H1 (cell line): ENCODE results near the gene LEKR1. TPM values are rescaled to one million over a fixed set of nuclear protein-coding genes. Genes with fewer than 3 reads are reported as not detected.

Experiments used
- JUND ChIP-seq: IDR thresholded peaks from 2 replicates; pipeline ENCODE4 v1.6.1; 2011; ENCODE audit warnings: mild to moderate bottlenecking, improper control_type of control experiment, low read length
- KDM5A ChIP-seq: fragments of 200-600 bp; IDR thresholded peaks from 2 replicates; pipeline ENCODE4 v1.7.1; 2012; ENCODE audit warnings: mild to moderate bottlenecking, low read length, inconsistent platforms, mixed read lengths
- polyA plus RNA-seq, 7 experiments: library from polyadenylated mRNA; depleted of rRNA in 3 of 7; stranded (reverse) in 5 of 7; unstranded in 2 of 7; fragments of >200 nt in 5 of 7; fragments of 200-250 nt in 2 of 7; gene quantifications; 1 replicate in 5 of 7; 2 replicates in 1 of 7; 4 replicates in 1 of 7; pipeline versions ENCODE4 v1.2.1 to v1.2.3, GENCODE V29; 2011 to 2013; ENCODE audit warnings: missing spikeins in 2 of 7, mixed read lengths in 2 of 7
- total RNA-seq: library from RNA; stranded (reverse); fragmentation: NEBNext Ultra II Directional; extraction: Animal tissue kit (Norgen Biotek cat#: 25700); gene quantifications from 2 replicates; pipeline ENCODE4 v1.2.1, GENCODE V29; 2021
- TF ChIP-seq, protein P1 (sequence below): fragments of 300-600 bp; sonication (generic); IDR thresholded peaks from 2 replicates; pipeline ENCODE4 v1.7.1; 2012; ENCODE audit warnings: low read length, moderate library complexity, mild to moderate bottlenecking, inconsistent platforms; ENCODE audit not compliant: insufficient replicate concordance

The LEKR1 gene
- total and polyA plus RNA-seq, 2 of the 8 experiments (the other 6 are each of a cell fraction or from before 2014, with no cell fraction given), result 0.08 TPM; not detected in 1

DNA sequence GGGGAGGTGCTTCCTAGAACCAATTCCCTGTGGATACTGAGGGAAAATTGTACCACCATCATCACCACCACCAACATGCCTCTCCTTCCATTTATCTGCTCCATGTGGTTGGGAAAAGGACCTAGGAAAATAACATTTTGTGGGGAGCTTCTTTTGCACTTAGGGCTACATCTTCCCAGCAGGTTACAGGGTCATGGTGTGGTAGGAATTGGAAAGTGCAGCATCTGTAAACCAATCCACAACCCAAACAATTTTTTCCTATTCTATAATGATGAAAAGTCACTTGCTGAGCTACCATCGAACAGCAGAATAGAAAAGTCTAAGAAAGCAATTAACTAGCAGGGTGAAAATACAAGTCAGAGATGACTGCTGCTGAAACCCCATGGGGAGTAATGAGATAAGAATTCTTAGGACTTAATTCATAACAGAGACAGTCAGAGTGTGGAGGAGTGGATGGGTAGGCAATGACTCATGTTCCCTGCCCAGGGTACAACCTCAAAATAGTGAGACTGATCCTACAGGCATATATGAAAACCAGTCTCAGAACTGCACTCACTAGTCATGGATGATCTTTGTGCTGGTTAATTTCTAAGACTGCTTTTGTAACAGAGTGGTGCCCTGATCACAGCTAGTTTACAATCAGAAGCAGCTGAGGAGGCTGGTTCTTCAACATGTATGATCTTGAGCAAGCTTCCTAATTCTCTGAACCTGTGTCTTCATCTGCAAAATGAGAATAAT lies 38.1 kb upstream of the LEKR1 start (continued):
- TF ChIP-seq, protein P1, sequence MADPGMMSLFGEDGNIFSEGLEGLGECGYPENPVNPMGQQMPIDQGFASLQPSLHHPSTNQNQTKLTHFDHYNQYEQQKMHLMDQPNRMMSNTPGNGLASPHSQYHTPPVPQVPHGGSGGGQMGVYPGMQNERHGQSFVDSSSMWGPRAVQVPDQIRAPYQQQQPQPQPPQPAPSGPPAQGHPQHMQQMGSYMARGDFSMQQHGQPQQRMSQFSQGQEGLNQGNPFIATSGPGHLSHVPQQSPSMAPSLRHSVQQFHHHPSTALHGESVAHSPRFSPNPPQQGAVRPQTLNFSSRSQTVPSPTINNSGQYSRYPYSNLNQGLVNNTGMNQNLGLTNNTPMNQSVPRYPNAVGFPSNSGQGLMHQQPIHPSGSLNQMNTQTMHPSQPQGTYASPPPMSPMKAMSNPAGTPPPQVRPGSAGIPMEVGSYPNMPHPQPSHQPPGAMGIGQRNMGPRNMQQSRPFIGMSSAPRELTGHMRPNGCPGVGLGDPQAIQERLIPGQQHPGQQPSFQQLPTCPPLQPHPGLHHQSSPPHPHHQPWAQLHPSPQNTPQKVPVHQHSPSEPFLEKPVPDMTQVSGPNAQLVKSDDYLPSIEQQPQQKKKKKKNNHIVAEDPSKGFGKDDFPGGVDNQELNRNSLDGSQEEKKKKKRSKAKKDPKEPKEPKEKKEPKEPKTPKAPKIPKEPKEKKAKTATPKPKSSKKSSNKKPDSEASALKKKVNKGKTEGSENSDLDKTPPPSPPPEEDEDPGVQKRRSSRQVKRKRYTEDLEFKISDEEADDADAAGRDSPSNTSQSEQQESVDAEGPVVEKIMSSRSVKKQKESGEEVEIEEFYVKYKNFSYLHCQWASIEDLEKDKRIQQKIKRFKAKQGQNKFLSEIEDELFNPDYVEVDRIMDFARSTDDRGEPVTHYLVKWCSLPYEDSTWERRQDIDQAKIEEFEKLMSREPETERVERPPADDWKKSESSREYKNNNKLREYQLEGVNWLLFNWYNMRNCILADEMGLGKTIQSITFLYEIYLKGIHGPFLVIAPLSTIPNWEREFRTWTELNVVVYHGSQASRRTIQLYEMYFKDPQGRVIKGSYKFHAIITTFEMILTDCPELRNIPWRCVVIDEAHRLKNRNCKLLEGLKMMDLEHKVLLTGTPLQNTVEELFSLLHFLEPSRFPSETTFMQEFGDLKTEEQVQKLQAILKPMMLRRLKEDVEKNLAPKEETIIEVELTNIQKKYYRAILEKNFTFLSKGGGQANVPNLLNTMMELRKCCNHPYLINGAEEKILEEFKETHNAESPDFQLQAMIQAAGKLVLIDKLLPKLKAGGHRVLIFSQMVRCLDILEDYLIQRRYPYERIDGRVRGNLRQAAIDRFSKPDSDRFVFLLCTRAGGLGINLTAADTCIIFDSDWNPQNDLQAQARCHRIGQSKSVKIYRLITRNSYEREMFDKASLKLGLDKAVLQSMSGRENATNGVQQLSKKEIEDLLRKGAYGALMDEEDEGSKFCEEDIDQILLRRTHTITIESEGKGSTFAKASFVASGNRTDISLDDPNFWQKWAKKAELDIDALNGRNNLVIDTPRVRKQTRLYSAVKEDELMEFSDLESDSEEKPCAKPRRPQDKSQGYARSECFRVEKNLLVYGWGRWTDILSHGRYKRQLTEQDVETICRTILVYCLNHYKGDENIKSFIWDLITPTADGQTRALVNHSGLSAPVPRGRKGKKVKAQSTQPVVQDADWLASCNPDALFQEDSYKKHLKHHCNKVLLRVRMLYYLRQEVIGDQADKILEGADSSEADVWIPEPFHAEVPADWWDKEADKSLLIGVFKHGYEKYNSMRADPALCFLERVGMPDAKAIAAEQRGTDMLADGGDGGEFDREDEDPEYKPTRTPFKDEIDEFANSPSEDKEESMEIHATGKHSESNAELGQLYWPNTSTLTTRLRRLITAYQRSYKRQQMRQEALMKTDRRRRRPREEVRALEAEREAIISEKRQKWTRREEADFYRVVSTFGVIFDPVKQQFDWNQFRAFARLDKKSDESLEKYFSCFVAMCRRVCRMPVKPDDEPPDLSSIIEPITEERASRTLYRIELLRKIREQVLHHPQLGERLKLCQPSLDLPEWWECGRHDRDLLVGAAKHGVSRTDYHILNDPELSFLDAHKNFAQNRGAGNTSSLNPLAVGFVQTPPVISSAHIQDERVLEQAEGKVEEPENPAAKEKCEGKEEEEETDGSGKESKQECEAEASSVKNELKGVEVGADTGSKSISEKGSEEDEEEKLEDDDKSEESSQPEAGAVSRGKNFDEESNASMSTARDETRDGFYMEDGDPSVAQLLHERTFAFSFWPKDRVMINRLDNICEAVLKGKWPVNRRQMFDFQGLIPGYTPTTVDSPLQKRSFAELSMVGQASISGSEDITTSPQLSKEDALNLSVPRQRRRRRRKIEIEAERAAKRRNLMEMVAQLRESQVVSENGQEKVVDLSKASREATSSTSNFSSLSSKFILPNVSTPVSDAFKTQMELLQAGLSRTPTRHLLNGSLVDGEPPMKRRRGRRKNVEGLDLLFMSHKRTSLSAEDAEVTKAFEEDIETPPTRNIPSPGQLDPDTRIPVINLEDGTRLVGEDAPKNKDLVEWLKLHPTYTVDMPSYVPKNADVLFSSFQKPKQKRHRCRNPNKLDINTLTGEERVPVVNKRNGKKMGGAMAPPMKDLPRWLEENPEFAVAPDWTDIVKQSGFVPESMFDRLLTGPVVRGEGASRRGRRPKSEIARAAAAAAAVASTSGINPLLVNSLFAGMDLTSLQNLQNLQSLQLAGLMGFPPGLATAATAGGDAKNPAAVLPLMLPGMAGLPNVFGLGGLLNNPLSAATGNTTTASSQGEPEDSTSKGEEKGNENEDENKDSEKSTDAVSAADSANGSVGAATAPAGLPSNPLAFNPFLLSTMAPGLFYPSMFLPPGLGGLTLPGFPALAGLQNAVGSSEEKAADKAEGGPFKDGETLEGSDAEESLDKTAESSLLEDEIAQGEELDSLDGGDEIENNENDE, result no peak
- TF ChIP-seq JUND (no peak), KDM5A (no peak)
- TF ChIP-seq, all 59 proteins: peak for 0
